Esophagus (tissue), 2 donors: ENCODE data around the gene FANCC. TPM values are rescaled to one million over a fixed set of nuclear protein-coding genes. Genes with fewer than 3 reads are reported as not detected.

Experiments used
- H3K27ac ChIP-seq, 2 donors: one replicate each; pipeline ENCODE4 v1.5.1; 2013; ENCODE audit warnings: low read depth in 2 of 2, mild to moderate bottlenecking in 2 of 2, inconsistent platforms in 1 of 2, low read length in 1 of 2, moderate library complexity in 1 of 2
- H3K27me3 ChIP-seq, 2 donors: one replicate each; pipeline ENCODE4 v1.6.1; 2013; ENCODE audit warnings: low read length in 2 of 2, control low read depth in 1 of 2, mild to moderate bottlenecking in 1 of 2; ENCODE audit not compliant: insufficient read depth in 2 of 2, control insufficient read depth in 1 of 2
- H3K36me3 ChIP-seq, 2 donors: one replicate each; pipeline ENCODE4 v1.6.1; 2013; ENCODE audit warnings: low read length in 1 of 2; ENCODE audit not compliant: control insufficient read depth in 2 of 2, insufficient read depth in 2 of 2
- H3K4me1 ChIP-seq, 2 donors: one replicate each; pipeline ENCODE4 v1.6.1; 2013; ENCODE audit warnings: low read length in 1 of 2; ENCODE audit not compliant: control insufficient read depth in 2 of 2, insufficient read depth in 2 of 2
- H3K4me3 ChIP-seq, 2 donors: one replicate each; pipeline ENCODE4 v1.5.1; 2013; ENCODE audit warnings: low read length in 2 of 2, mild to moderate bottlenecking in 2 of 2, low read depth in 1 of 2, moderate library complexity in 1 of 2
- H3K9me3 ChIP-seq, 2 donors: one replicate each; pipeline ENCODE4 v1.6.1; 2013; ENCODE audit warnings: mild to moderate bottlenecking in 2 of 2, low read depth in 1 of 2, low read length in 1 of 2, moderate library complexity in 1 of 2; ENCODE audit not compliant: control insufficient read depth in 2 of 2, insufficient read depth in 1 of 2
- WGBS, 2 donors: extraction: QIAGEN DNeasy Blood & Tissue Kit; methylation state at CpG; one replicate each; pipeline ENCODE4 v1.1.7; 2013; 5-methylcytosine and 5-hydroxymethylcytosine counted together
- polyA plus RNA-seq, 2 donors: library from polyadenylated mRNA; stranded (reverse); fragments of 200-250 nt; gene quantifications; one replicate each; pipeline ENCODE4 v1.2.3, GENCODE V29; 2013
- donor health status: healthy with polysubstance abuse.
- donor health status: Bipolar disorder and iron deficiency.

Gene FANCC
- polyA plus RNA-seq, 2 donors: 2.5 to 3.6 TPM

- no peaks in the 10 kb centered on the region for H3K27me3 ChIP-seq
- H3K4me1 ChIP-seq: peaks cover 0 to 9% of the 10 kb centered on the region in 2 donors
- peak overlapping the region in 1 of 2 donors; percentile 70 for H3K27ac ChIP-seq
- no peaks in the 10 kb centered on the region for H3K9me3 ChIP-seq
- WGBS, 2 donors: 73 to 76% methylated on average over 9 of the region's 9 CpGs
- no peak overlapping the region for H3K4me3 ChIP-seq
- H3K36me3 ChIP-seq: no peaks in the 10 kb centered on the region
Observed at GRCh38 chr9:95126739-95127138, 190.8 kb downstream of the FANCC start.

- H3K4me1 ChIP-seq: peaks cover 0 to 9% of the 10 kb centered on the region in 2 donors
- H3K27me3 ChIP-seq: no peaks in the 10 kb centered on the region
Observed at GRCh38 chr9:95125652-95126051, 191.9 kb downstream of the FANCC start.

GRCh38 chr9:95124582-95125367 is 192.7 kb downstream of the FANCC start:
- H3K4me3 ChIP-seq: no peak overlapping the region
- WGBS, 2 donors: 48 to 57% methylated on average over 9 of the region's 9 CpGs
- no peaks in the 10 kb centered on the region for H3K9me3 ChIP-seq
- peaks cover 0 to 9% of the 10 kb centered on the region in 2 donors for H3K4me1 ChIP-seq
- peak overlapping the region; percentile 89 to 90 for H3K27ac ChIP-seq
- H3K36me3 ChIP-seq: no peaks in the 10 kb centered on the region
- no peaks in the 10 kb centered on the region for H3K27me3 ChIP-seq

More at GRCh38 chr9:95125652-95126051, 191.9 kb downstream of the FANCC start:
- Histone ChIP-seq H3K9me3 (no peaks in the 10 kb centered on the region), H3K27ac (peak overlapping the region; percentile 90 to 91), H3K36me3 (no peaks in the 10 kb centered on the region), H3K4me3 (no peak overlapping the region)
- 64 to 67% methylated on average over 3 of the region's 3 CpGs for WGBS, 2 donors

DNA sequence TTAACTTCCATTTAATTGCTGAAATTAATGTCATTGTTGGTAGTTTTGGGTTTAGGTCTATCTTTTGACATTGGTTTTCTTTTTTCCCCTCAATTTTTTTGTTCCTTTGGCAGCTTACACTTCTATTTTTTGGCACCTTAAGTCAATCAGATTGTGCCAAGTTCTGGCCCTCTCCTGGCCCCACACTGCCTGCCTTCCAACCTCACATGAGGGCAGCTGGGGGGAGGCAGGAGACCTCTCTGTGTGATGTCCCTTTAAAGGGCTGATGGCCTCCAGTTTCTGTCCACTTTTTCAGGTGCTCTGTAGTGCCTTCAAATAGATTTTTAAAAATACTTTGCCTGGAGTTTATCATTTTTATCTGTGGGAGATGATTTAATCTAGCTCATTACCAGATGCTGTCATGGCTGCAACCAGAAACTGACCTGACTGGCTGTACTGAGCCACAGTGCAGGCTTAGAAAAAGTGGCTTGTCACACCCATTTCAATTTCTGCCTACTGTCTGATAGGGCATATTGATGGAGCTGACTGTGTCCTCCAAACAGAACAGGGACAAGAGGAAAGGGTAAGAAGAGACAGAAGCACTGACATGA is 196.6 kb downstream of the FANCC start:
- no peaks in the 10 kb centered on the region for H3K9me3 ChIP-seq
- no peaks in the 10 kb centered on the region for H3K36me3 ChIP-seq
- no peaks in the 10 kb centered on the region for H3K27me3 ChIP-seq
- peak overlapping the region in 1 of 2 donors; percentile 70 for H3K27ac ChIP-seq
- peaks cover 0 to 11% of the 10 kb centered on the region in 2 donors for H3K4me1 ChIP-seq
- no peak overlapping the region for H3K4me3 ChIP-seq

DNA sequence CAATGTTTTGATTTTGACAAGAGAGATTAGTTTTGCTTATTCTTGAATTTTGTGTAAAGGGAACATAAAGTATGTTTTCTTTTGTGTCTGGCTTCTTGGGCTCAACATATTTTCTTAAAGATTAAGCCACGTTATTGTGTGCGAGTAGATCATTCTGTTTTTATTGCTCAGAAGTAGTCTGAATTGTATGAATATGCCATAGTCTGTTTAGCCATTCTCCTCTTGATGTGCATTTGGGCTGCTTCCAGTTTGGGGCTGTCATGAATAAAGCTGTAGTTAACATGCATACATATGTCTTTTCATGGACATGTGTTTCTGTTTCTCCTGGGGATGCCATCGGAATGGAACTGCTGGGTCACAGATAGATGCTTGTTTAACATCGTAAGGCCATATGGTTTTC is 198.9 kb downstream of the FANCC start:
- Histone ChIP-seq H3K4me1 (peaks cover 0 to 8% of the 10 kb centered on the region in 2 donors), H3K27ac (no peak overlapping the region), H3K9me3 (no peaks in the 10 kb centered on the region), H3K36me3 (peaks cover 0 to 3% of the 10 kb centered on the region in 2 donors), H3K27me3 (no peaks in the 10 kb centered on the region), H3K4me3 (no peak overlapping the region)
- 53 to 67% methylated on average over 4 of the region's 4 CpGs for WGBS, 2 donors

DNA sequence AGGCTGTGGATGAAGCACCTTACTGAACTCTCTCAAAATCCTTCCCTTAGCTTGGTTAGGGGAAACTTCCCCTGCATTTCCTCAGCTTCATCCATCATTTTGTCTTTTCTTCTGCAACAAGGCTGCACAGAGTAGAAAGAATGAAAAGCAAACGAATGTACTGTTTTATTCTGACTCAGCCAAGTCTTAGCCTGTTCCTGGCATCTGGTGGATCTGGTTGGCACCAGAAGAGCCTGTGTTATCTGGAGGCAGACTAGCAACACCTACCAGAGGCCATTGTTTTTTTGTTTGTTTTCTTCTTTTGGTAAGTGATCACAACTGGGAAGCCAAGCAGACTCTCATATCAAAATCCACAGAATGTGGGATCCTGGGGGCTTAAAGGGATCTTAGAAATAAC is 200.7 kb downstream of the FANCC start:
- WGBS, 2 donors: 19 to 23% methylated on average over 1 of the region's 1 CpG
- no peak overlapping the region for H3K4me3 ChIP-seq
- H3K36me3 ChIP-seq: peaks cover 3 to 10% of the 10 kb centered on the region in 2 donors
- no peaks in the 10 kb centered on the region for H3K27me3 ChIP-seq
- peak overlapping the region; percentile 72 to 77 for H3K27ac ChIP-seq
- peaks cover 0 to 8% of the 10 kb centered on the region in 2 donors for H3K4me1 ChIP-seq
- H3K9me3 ChIP-seq: no peaks in the 10 kb centered on the region

DNA sequence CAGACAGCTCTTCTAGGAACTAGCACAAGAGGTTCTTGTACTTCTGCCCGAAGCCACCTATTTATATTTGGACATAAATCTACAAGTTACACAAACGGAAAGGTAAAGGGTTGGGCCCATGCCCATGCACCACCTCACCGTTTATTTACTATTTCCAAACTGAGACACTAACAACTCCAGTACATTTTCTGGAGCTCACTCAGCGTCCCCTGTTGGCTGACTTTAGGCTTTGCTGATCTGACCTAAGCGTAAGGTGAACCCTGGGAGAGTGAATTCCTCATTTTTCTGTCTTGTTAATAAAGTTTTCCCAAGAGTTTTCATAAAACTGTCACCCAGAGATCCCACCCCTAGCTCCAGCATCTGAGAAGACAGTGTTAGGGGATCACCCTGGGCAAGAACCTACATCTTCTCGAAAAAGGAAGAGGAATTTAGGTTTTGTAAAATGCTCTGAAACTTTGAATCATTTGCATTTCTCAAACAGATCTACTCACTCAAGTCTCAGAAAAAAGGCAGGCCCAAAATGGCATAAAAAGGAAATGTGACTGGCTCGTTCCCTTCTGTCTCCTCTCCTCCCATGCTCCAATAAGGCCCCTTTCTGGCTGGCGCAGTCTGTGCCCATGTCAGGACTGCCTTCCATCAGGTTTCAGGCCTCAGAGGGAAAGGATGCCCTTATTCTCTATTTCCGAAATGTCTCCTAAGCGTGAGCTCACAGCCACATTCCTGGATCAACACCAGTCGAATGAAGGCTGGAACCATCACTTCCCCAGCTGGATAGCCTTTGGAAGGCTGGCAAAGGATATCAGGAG is 201.3 kb downstream of the FANCC start:
- WGBS, 2 donors: 55 to 62% methylated on average over 11 of the region's 11 CpGs
- H3K9me3 ChIP-seq: no peaks in the 10 kb centered on the region
- peak overlapping the region; percentile 72 to 77 for H3K27ac ChIP-seq
- no peak overlapping the region for H3K4me3 ChIP-seq
- H3K36me3 ChIP-seq: peaks cover 3 to 12% of the 10 kb centered on the region in 2 donors
- H3K27me3 ChIP-seq: no peaks in the 10 kb centered on the region
- H3K4me1 ChIP-seq: peaks cover 0 to 8% of the 10 kb centered on the region in 2 donors

DNA sequence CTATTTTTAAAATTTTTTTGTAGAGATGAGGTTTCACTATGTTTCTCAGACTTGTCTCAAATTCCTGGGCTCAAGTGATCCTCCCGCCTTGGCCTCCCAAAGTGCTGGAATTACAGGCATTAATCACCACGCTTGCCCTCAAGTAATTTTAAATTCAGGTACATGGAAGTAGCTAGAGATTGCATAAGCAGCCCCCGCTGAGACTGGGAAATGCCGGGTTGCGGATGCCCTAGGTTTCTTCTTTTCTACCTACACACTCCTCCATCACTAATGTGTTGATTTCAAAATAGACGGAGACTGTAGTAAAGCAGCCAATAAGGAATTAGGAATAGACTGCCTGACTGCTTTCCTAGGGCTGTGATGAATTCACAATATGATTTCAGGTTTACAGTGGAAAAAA is 202.4 kb downstream of the FANCC start:
- H3K36me3 ChIP-seq: peaks cover 3 to 16% of the 10 kb centered on the region in 2 donors
- H3K4me1 ChIP-seq: peaks cover 0 to 8% of the 10 kb centered on the region in 2 donors
- 75 to 82% methylated on average over 6 of the region's 6 CpGs for WGBS, 2 donors
- no peak overlapping the region for H3K4me3 ChIP-seq
- H3K9me3 ChIP-seq: no peaks in the 10 kb centered on the region
- no peak overlapping the region for H3K27ac ChIP-seq
- H3K27me3 ChIP-seq: no peaks in the 10 kb centered on the region

- WGBS, 2 donors: 90 to 92% methylated on average over 12 of the region's 12 CpGs
- H3K36me3 ChIP-seq: peaks cover 3 to 18% of the 10 kb centered on the region in 2 donors
- H3K4me3 ChIP-seq: no peak overlapping the region
- H3K27ac ChIP-seq: no peak overlapping the region
- H3K4me1 ChIP-seq: peaks cover 0 to 12% of the 10 kb centered on the region in 2 donors
- H3K9me3 ChIP-seq: no peaks in the 10 kb centered on the region
- no peaks in the 10 kb centered on the region for H3K27me3 ChIP-seq
Observed at GRCh38 chr9:95112436-95113280, 204.9 kb downstream of the FANCC start.
